Stimulated activated CD4-positive, alpha-beta T cell treated with anti-CD3 and anti-CD28 coated beads, Interleukin-12 subunit alpha, Interleukin-12 subunit beta, amount 100 ng/mL, for 24 hours (primary cell): ENCODE measurements around the gene PIK3C2G.

ENCODE experiments used
- DNase-seq, 2 experiments: peaks; one replicate each; pipeline ENCODE4 v3.0.0-alpha.2; 2020; ENCODE audit warnings: low read depth in 2 of 2

PIK3C2G gene

GRCh38 chr12:18345021-18345735, 83.9 kb downstream of the PIK3C2G start:
- no peak for DNase-seq

GRCh38 chr12:18352312-18352711, 91.0 kb downstream of the PIK3C2G start:
- no peak for DNase-seq

GRCh38 chr12:18355429-18355828, 94.1 kb downstream of the PIK3C2G start:
- DNase-seq, result no peak

GRCh38 chr12:18358077-18358476, 96.8 kb downstream of the PIK3C2G start:
- no peak for DNase-seq

- no peak for DNase-seq
Measured at GRCh38 chr12:18358930-18359329, 97.6 kb downstream of the PIK3C2G start.

GRCh38 chr12:18361433-18361832, 100.1 kb downstream of the PIK3C2G start:
- no peak for DNase-seq

GRCh38 chr12:18363321-18363720, 102.0 kb downstream of the PIK3C2G start:
- no peak for DNase-seq

- DNase-seq, result no peak
Measured at GRCh38 chr12:18368594-18368993, 107.3 kb downstream of the PIK3C2G start.

- no peak for DNase-seq
Measured at GRCh38 chr12:18373181-18373580, 111.9 kb downstream of the PIK3C2G start.

- DNase-seq, result no peak
Measured at GRCh38 chr12:18375131-18375530, 113.8 kb downstream of the PIK3C2G start.

- DNase-seq, result no peak
Measured at GRCh38 chr12:18375583-18375982, 114.3 kb downstream of the PIK3C2G start.

- no peak for DNase-seq
Measured at GRCh38 chr12:18382236-18382885, 121.0 kb downstream of the PIK3C2G start.

- no peak for DNase-seq
Measured at GRCh38 chr12:18383203-18383602, 121.9 kb downstream of the PIK3C2G start.

- DNase-seq, result no peak
Measured at GRCh38 chr12:18387706-18388105, 126.4 kb downstream of the PIK3C2G start.

GRCh38 chr12:18389820-18390219, 128.5 kb downstream of the PIK3C2G start:
- DNase-seq, result no peak

GRCh38 chr12:18391151-18391550, 129.8 kb downstream of the PIK3C2G start:
- no peak for DNase-seq

- DNase-seq, result no peak
Measured at GRCh38 chr12:18394742-18395141, 133.4 kb downstream of the PIK3C2G start.

GRCh38 chr12:18400186-18400585, 138.9 kb downstream of the PIK3C2G start:
- no peak for DNase-seq

- DNase-seq, result no peak
Measured at GRCh38 chr12:18402872-18403611, 141.7 kb downstream of the PIK3C2G start.

- DNase-seq, result no peak
Measured at GRCh38 chr12:18411453-18411852, 150.1 kb downstream of the PIK3C2G start.

GRCh38 chr12:18414671-18415070, 153.4 kb downstream of the PIK3C2G start:
- DNase-seq, result no peak

GRCh38 chr12:18415227-18415626, 153.9 kb downstream of the PIK3C2G start:
- no peak for DNase-seq

GRCh38 chr12:18416412-18416811, 155.1 kb downstream of the PIK3C2G start:
- no peak for DNase-seq
